ENCODE results near the gene CCDC194. TPM values are rescaled to one million over a fixed set of nuclear protein-coding genes. Genes with fewer than 3 reads are reported as not detected.

The CCDC194 gene
- total and polyA plus RNA-seq, 2 experiments from 2014 or later: not detected

- WGBS (ENCODE audit: low lambda C conversion rate, missing lambda C conversion rate): 8% methylated on average over 16 of the region's 27 CpGs
- peaks cover 2% of the 10 kb centered on the region for H3K79me2 ChIP-seq
- no peaks in the 10 kb centered on the region for H3K9me2 ChIP-seq (replicated peaks; ENCODE audit: insufficient read depth)
- no peak overlapping the region for H3K27ac ChIP-seq
- TF ChIP-seq, protein P1, sequence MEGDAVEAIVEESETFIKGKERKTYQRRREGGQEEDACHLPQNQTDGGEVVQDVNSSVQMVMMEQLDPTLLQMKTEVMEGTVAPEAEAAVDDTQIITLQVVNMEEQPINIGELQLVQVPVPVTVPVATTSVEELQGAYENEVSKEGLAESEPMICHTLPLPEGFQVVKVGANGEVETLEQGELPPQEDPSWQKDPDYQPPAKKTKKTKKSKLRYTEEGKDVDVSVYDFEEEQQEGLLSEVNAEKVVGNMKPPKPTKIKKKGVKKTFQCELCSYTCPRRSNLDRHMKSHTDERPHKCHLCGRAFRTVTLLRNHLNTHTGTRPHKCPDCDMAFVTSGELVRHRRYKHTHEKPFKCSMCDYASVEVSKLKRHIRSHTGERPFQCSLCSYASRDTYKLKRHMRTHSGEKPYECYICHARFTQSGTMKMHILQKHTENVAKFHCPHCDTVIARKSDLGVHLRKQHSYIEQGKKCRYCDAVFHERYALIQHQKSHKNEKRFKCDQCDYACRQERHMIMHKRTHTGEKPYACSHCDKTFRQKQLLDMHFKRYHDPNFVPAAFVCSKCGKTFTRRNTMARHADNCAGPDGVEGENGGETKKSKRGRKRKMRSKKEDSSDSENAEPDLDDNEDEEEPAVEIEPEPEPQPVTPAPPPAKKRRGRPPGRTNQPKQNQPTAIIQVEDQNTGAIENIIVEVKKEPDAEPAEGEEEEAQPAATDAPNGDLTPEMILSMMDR (IDR thresholded peaks at IDR 0.05; ENCODE audit: poor library complexity): peak; percentile 66
- no peak for TF ChIP-seq EZH2phosphoT487 (IDR thresholded peaks at IDR 0.05; ENCODE audit: low read depth, severe bottlenecking, unreplicated experiment)
- H2AFZ ChIP-seq: no peak overlapping the region
- H3K9me3 ChIP-seq (ENCODE audit: low read depth): no peaks in the 10 kb centered on the region
- no peaks in the 10 kb centered on the region for H3K36me3 ChIP-seq (replicated peaks; ENCODE audit: insufficient read depth, low read depth)
- H4K20me1 ChIP-seq (ENCODE audit: insufficient read depth, poor library complexity, severe bottlenecking): no peaks in the 10 kb centered on the region
- H3K4me2 ChIP-seq: peak overlapping the region; percentile 71
- no peaks in the 10 kb centered on the region for H3K4me1 ChIP-seq (ENCODE audit: insufficient read depth)
- peak; percentile 81 for DNase-seq (ENCODE audit: low spot score)
- no peak overlapping the region for H3K4me3 ChIP-seq
- no peaks in the 10 kb centered on the region for H3K27me3 ChIP-seq
These were observed 30.9 kb upstream of the CCDC194 start for GRCh38 chr19:17424743-17425365.

- no peak for TF ChIP-seq EZH2phosphoT487 (IDR thresholded peaks at IDR 0.05; ENCODE audit: low read depth, severe bottlenecking, unreplicated experiment)
- TF ChIP-seq, protein P1 (IDR thresholded peaks at IDR 0.05; ENCODE audit: poor library complexity): no peak
- TF ChIP-seq EZH2 (IDR thresholded peaks at IDR 0.05; ENCODE audit: borderline replicate concordance): no peak
- WGBS (ENCODE audit: low lambda C conversion rate, missing lambda C conversion rate): 95% methylated on average over 20 of the region's 20 CpGs
These were observed 29.6 kb upstream of the CCDC194 start for GRCh38 chr19:17423429-17424208.

GRCh38 chr19:17421942-17422341, 27.9 kb upstream of the CCDC194 start:
- Histone ChIP-seq H3K27me3 (no peaks in the 10 kb centered on the region), H3K9me2 (replicated peaks; ENCODE audit: insufficient read depth) (no peaks in the 10 kb centered on the region), H3K4me2 (no peak overlapping the region), H3K4me1 (ENCODE audit: insufficient read depth) (peaks cover 6% of the 10 kb centered on the region), H3K79me2 (peaks cover 2% of the 10 kb centered on the region), H2AFZ (no peak overlapping the region), H4K20me1 (ENCODE audit: insufficient read depth, poor library complexity, severe bottlenecking) (no peaks in the 10 kb centered on the region), H3K4me3 (no peak overlapping the region), H3K27ac (no peak overlapping the region), H3K9me3 (ENCODE audit: low read depth) (no peaks in the 10 kb centered on the region), H3K36me3 (replicated peaks; ENCODE audit: insufficient read depth, low read depth) (no peaks in the 10 kb centered on the region)
- DNase-seq (ENCODE audit: low spot score): no peak
- 96% methylated on average over 4 of the region's 4 CpGs for WGBS (ENCODE audit: low lambda C conversion rate, missing lambda C conversion rate)
- TF ChIP-seq, protein P1 (IDR thresholded peaks at IDR 0.05; ENCODE audit: poor library complexity): no peak
- TF ChIP-seq EZH2phosphoT487 (IDR thresholded peaks at IDR 0.05; ENCODE audit: low read depth, severe bottlenecking, unreplicated experiment): no peak
- TF ChIP-seq EZH2 (IDR thresholded peaks at IDR 0.05; ENCODE audit: borderline replicate concordance): no peak

More at GRCh38 chr19:17423429-17424208, 29.6 kb upstream of the CCDC194 start:
- DNase-seq (ENCODE audit: low spot score): no peak
- H3K27ac ChIP-seq: no peak overlapping the region
- peaks cover 2% of the 10 kb centered on the region for H3K79me2 ChIP-seq
- H3K9me3 ChIP-seq (ENCODE audit: low read depth): no peaks in the 10 kb centered on the region
- H3K4me1 ChIP-seq (ENCODE audit: insufficient read depth): peaks cover 6% of the 10 kb centered on the region
- H3K36me3 ChIP-seq (replicated peaks; ENCODE audit: insufficient read depth, low read depth): no peaks in the 10 kb centered on the region
- H3K4me2 ChIP-seq: no peak overlapping the region
- no peaks in the 10 kb centered on the region for H3K9me2 ChIP-seq (replicated peaks; ENCODE audit: insufficient read depth)
- no peaks in the 10 kb centered on the region for H3K27me3 ChIP-seq
- no peaks in the 10 kb centered on the region for H4K20me1 ChIP-seq (ENCODE audit: insufficient read depth, poor library complexity, severe bottlenecking)
- H2AFZ ChIP-seq: no peak overlapping the region
- no peak overlapping the region for H3K4me3 ChIP-seq
